ENCODE measurements around the gene KTN1.
A peak's percentile ranks its signal among the peaks of the same experiment; 100 is the strongest.

Gene KTN1

GRCh38 chr14:55536204-55536708 lies 43.8 kb upstream of the KTN1 start:
- DNase-seq: no peak
- Histone ChIP-seq H3K27ac (no peak overlapping the region), H3K4me3 (ENCODE audit: low read depth, low read length) (no peak overlapping the region), H3K27me3 (ENCODE audit: insufficient read depth, low read depth, severe bottlenecking) (no peaks in the 10 kb centered on the region), H3K36me3 (no peaks in the 10 kb centered on the region), H3K9me3 (ENCODE audit: severe bottlenecking) (peaks cover 4% of the 10 kb centered on the region)
- TF ChIP-seq CTCF (IDR thresholded peaks at IDR 0.05; ENCODE audit: low read depth, low read length): no peak

GRCh38 chr14:55537782-55538181 lies 42.2 kb upstream of the KTN1 start:
- DNase-seq: no peak
- no peaks in the 10 kb centered on the region for H3K36me3 ChIP-seq
- no peak overlapping the region for H3K27ac ChIP-seq
- no peak for TF ChIP-seq CTCF (IDR thresholded peaks at IDR 0.05; ENCODE audit: low read depth, low read length)
- peaks cover 4% of the 10 kb centered on the region for H3K9me3 ChIP-seq (ENCODE audit: severe bottlenecking)
- H3K4me3 ChIP-seq (ENCODE audit: low read depth, low read length): no peak overlapping the region
- no peaks in the 10 kb centered on the region for H3K27me3 ChIP-seq (ENCODE audit: insufficient read depth, low read depth, severe bottlenecking)

GRCh38 chr14:55539975-55540374 lies 40.0 kb upstream of the KTN1 start:
- no peak for TF ChIP-seq CTCF (IDR thresholded peaks at IDR 0.05; ENCODE audit: low read depth, low read length)
- no peak overlapping the region for H3K4me3 ChIP-seq (ENCODE audit: low read depth, low read length)
- no peak overlapping the region for H3K27ac ChIP-seq
- no peaks in the 10 kb centered on the region for H3K36me3 ChIP-seq
- H3K9me3 ChIP-seq (ENCODE audit: severe bottlenecking): peaks cover 4% of the 10 kb centered on the region
- DNase-seq: no peak
- no peaks in the 10 kb centered on the region for H3K27me3 ChIP-seq (ENCODE audit: insufficient read depth, low read depth, severe bottlenecking)

- H3K27me3 ChIP-seq (ENCODE audit: insufficient read depth, low read depth, severe bottlenecking): no peaks in the 10 kb centered on the region
- no peak for TF ChIP-seq CTCF (IDR thresholded peaks at IDR 0.05; ENCODE audit: low read depth, low read length)
- H3K27ac ChIP-seq: peak overlapping the region; percentile 16; the same call in 1 of the 2 replicates
- H3K36me3 ChIP-seq: no peaks in the 10 kb centered on the region
- DNase-seq: no peak
- H3K4me3 ChIP-seq (ENCODE audit: low read depth, low read length): no peak overlapping the region
- H3K9me3 ChIP-seq (ENCODE audit: severe bottlenecking): peaks cover 4% of the 10 kb centered on the region
These were observed 38.9 kb upstream of the KTN1 start for GRCh38 chr14:55540847-55541773.

GRCh38 chr14:55545779-55546178 lies 34.2 kb upstream of the KTN1 start:
- no peak for TF ChIP-seq CTCF (IDR thresholded peaks at IDR 0.05; ENCODE audit: low read depth, low read length)
- H3K4me3 ChIP-seq (ENCODE audit: low read depth, low read length): no peak overlapping the region

More at GRCh38 chr14:55545779-55546178, 34.2 kb upstream of the KTN1 start:
- DNase-seq: no peak
- H3K27ac ChIP-seq: no peak overlapping the region
- H3K27me3 ChIP-seq (ENCODE audit: insufficient read depth, low read depth, severe bottlenecking): no peaks in the 10 kb centered on the region
- H3K9me3 ChIP-seq (ENCODE audit: severe bottlenecking): no peaks in the 10 kb centered on the region
- no peaks in the 10 kb centered on the region for H3K36me3 ChIP-seq
